ENCODE measurements around the gene C6orf89.

- TF ChIP-seq CTCF (IDR thresholded peaks at IDR 0.05; ENCODE audit: low read depth, low read length) (no peak), EZH2phosphoT487 (IDR thresholded peaks at IDR 0.05; ENCODE audit: low read depth) (no peak)
Measured at GRCh38 chr6:36841756-36842155, 44.0 kb upstream of the C6orf89 start.

Measured in OCI-LY3 (cell line).